Ovary (tissue), 3 donors: ENCODE data around the gene OIT3.

Experiments used
- CTCF ChIP-seq, 3 donors: fragments of 450-650 bp in 2 of 3; fragments of 200-600 bp in 1 of 3; IDR thresholded peaks; one replicate each; pipeline versions ENCODE4 v1.5.1 to v1.8.0; 2016 to 2022; ENCODE audit warnings: antibody characterized with exemption in 3 of 3, mild to moderate bottlenecking in 1 of 3
- POLR2A ChIP-seq: fragments of 450-650 bp; IDR thresholded peaks from one replicate; pipeline ENCODE4 v1.6.1; 2017; ENCODE audit warnings: antibody characterized with exemption, mild to moderate bottlenecking, moderate library complexity
- donor health status: DM: no; HTN: no; CAD: no.

DNA sequence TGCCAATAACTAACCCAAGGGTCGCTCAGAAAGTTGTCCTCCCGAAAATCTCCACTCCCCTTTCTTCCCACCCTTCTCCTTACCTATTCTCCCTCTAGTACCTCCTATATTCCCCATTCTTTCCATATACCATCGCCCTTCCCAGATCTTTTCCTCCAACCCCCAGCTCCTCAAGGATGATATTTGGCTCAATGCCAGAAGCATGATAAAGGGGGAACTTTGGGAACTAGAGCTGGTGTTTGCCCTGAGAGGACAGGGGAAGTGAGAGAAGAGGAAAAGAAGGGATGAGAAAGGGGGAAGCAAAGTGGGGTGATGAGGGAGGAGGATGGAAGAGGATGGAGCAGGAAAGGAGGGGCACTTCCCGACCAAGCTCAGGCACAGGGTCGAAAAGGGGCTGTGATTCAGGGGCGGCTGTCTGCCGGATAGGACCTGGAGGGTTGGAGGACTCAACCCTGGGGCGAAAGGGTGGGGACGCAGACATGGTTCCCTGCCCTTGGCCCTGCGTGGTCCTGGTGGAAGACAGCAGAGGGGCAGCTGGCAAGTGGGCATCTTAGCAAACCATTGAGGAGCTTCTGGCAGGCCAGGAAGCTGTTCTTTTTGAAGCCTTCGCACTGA lies 1.8 kb downstream of the OIT3 start:
- TF ChIP-seq POLR2A (no peak), CTCF (IDR thresholded peaks at IDR 0.05) (no peak)
